M059J (cell line): ENCODE results near the gene RAB8A. TPM values are rescaled to one million over a fixed set of nuclear protein-coding genes. Genes with fewer than 3 reads are reported as not detected.
"Not testable (repeated sequence)": the region's sequence is repeated elsewhere in the genome, so short reads cannot be mapped to it uniquely, and the experiment has no call there.

ENCODE experiments used
- DNase-seq: peaks from one replicate; pipeline ENCODE4 v3.0.0-alpha.2; 2012; ENCODE audit warnings: low read depth
- total RNA-seq: library from RNA; depleted of rRNA; stranded (reverse); fragments of >200 nt; shearing (Covaris generic); gene quantifications from 2 replicates; pipeline ENCODE4 v1.2.3, GENCODE V29; 2014

Gene RAB8A
- total RNA-seq, 1 experiment from 2014 or later, result 110 TPM

- no peak for DNase-seq
Observed at GRCh38 chr19:16112778-16113177, 1.1 kb downstream of the RAB8A start.

- DNase-seq, result no peak
Observed at GRCh38 chr19:16113727-16114126, 2.0 kb downstream of the RAB8A start.

GRCh38 chr19:16115301-16116039 is 3.8 kb downstream of the RAB8A start:
- DNase-seq, result no peak

- no peak for DNase-seq
Observed at GRCh38 chr19:16116067-16116466, 4.4 kb downstream of the RAB8A start.

GRCh38 chr19:16117594-16118033 is 5.9 kb downstream of the RAB8A start:
- no peak for DNase-seq

GRCh38 chr19:16118489-16119033 is 6.9 kb downstream of the RAB8A start:
- DNase-seq, result no peak

- not testable (repeated sequence) for DNase-seq
Observed at GRCh38 chr19:16119075-16119857, 7.6 kb downstream of the RAB8A start.

- DNase-seq, result no peak
Observed at GRCh38 chr19:16121141-16121540, 9.5 kb downstream of the RAB8A start.

- no peak for DNase-seq
Observed at GRCh38 chr19:16121967-16122366, 10.3 kb downstream of the RAB8A start.

- DNase-seq, result no peak
Observed at GRCh38 chr19:16124953-16125352, 13.3 kb downstream of the RAB8A start.

GRCh38 chr19:16125737-16126495 is 14.2 kb downstream of the RAB8A start:
- DNase-seq, result no peak

GRCh38 chr19:16127080-16127479 is 15.4 kb downstream of the RAB8A start:
- no peak for DNase-seq

- no peak for DNase-seq
Observed at GRCh38 chr19:16127776-16128371, 16.2 kb downstream of the RAB8A start.

- no peak for DNase-seq
Observed at GRCh38 chr19:16131648-16132047, 20.0 kb downstream of the RAB8A start.

- DNase-seq, result no peak
Observed at GRCh38 chr19:16133818-16134217, 22.1 kb downstream of the RAB8A start.

GRCh38 chr19:16134510-16134909 is 22.8 kb downstream of the RAB8A start:
- no peak for DNase-seq

GRCh38 chr19:16135430-16136127 is 23.9 kb downstream of the RAB8A start:
- no peak for DNase-seq

- no peak for DNase-seq
Observed at GRCh38 chr19:16136185-16136999, 24.7 kb downstream of the RAB8A start.

GRCh38 chr19:16139752-16140151 is 28.1 kb downstream of the RAB8A start:
- DNase-seq, result no peak

- no peak for DNase-seq
Observed at GRCh38 chr19:16141043-16141442, 29.4 kb downstream of the RAB8A start.
